HEK293T (cell line): ENCODE data around the gene HAPLN2.
"Not testable (repeated sequence)": the region's sequence is repeated elsewhere in the genome, so short reads cannot be mapped to it uniquely, and the experiment has no call there.

ENCODE experiments used
- CTCF ChIA-PET: fragments of 350-600 bp; formaldehyde crosslinking; extraction: SDS; loops from one replicate; lab custom pipeline; 2021; ENCODE audit warnings: antibody characterized with exemption, inconsistent platforms; lab: Yijun Ruan, JAX
- POLR2A ChIA-PET: fragments of 350-600 bp; formaldehyde crosslinking; extraction: SDS; loops from one replicate; lab custom pipeline; 2020; ENCODE audit warnings: antibody characterized with exemption, inconsistent platforms; lab: Yijun Ruan, JAX
- DNase-seq: peaks from one replicate; pipeline ENCODE4 v3.0.0; 2012; ENCODE audit warnings: mixed read lengths; ENCODE audit errors: extremely low spot score
- ARNT ChIP-seq: fragments of 450-650 bp; IDR thresholded peaks from 2 replicates; pipeline ENCODE4 v1.6.1; 2017; ENCODE audit warnings: mild to moderate bottlenecking
- BHLHE40 ChIP-seq: fragments of 450-650 bp; IDR thresholded peaks from 2 replicates; pipeline ENCODE4 v1.6.1; 2016; ENCODE audit warnings: mild to moderate bottlenecking, moderate library complexity, borderline replicate concordance
- CTBP1 ChIP-seq: fragments of 450-650 bp; IDR thresholded peaks from 2 replicates; pipeline ENCODE4 v1.6.1; 2016; ENCODE audit warnings: borderline replicate concordance
- ELF4 ChIP-seq: fragments of 450-650 bp; IDR thresholded peaks from 2 replicates; pipeline ENCODE4 v1.6.1; 2017; ENCODE audit warnings: antibody characterized with exemption
- FOXA1 ChIP-seq: fragments of 450-650 bp; IDR thresholded peaks from 2 replicates; pipeline ENCODE4 v1.6.1; 2016; ENCODE audit warnings: mild to moderate bottlenecking
- FOXK2 ChIP-seq: fragments of 450-650 bp; IDR thresholded peaks from 2 replicates; pipeline ENCODE4 v1.6.1; 2016; ENCODE audit warnings: mild to moderate bottlenecking
- FOXM1 ChIP-seq: fragments of 450-650 bp; IDR thresholded peaks from 2 replicates; pipeline ENCODE4 v1.6.1; 2017; ENCODE audit warnings: mild to moderate bottlenecking, borderline replicate concordance
- HDGF ChIP-seq: fragments of 450-650 bp; IDR thresholded peaks from 2 replicates; pipeline ENCODE4 v1.6.1; 2017; ENCODE audit warnings: antibody characterized with exemption, borderline replicate concordance
- L3MBTL2 ChIP-seq: fragments of 450-650 bp; conservative IDR thresholded peaks from 2 replicates; pipeline ENCODE4 v1.6.1; 2016; ENCODE audit warnings: mild to moderate bottlenecking
- LEF1 ChIP-seq: fragments of 450-650 bp; IDR thresholded peaks from 2 replicates; pipeline ENCODE4 v1.6.1; 2017; ENCODE audit warnings: mild to moderate bottlenecking, borderline replicate concordance
- NFRKB ChIP-seq: fragments of 450-650 bp; IDR thresholded peaks from 2 replicates; pipeline ENCODE4 v1.6.1; 2016; ENCODE audit warnings: mild to moderate bottlenecking, moderate library complexity
- PKNOX1 ChIP-seq: fragments of 450-650 bp; IDR thresholded peaks from 2 replicates; pipeline ENCODE4 v1.6.1; 2016
- SP1 ChIP-seq: fragments of 450-650 bp; IDR thresholded peaks from 2 replicates; pipeline ENCODE4 v1.6.1; 2017
- SUZ12 ChIP-seq: fragments of 450-650 bp; IDR thresholded peaks from 2 replicates; pipeline ENCODE4 v1.6.1; 2016; ENCODE audit warnings: mild to moderate bottlenecking
- TARDBP ChIP-seq: fragments of 450-650 bp; IDR thresholded peaks from 2 replicates; pipeline ENCODE4 v1.6.1; 2016
- ZNF384 ChIP-seq: fragments of 450-650 bp; IDR thresholded peaks from 2 replicates; pipeline ENCODE4 v1.6.1; 2016

Gene HAPLN2

GRCh38 chr1:156631152-156631551, 11.9 kb downstream of the HAPLN2 start:
- not testable (repeated sequence) for DNase-seq

GRCh38 chr1:156632355-156632754, 13.1 kb downstream of the HAPLN2 start:
- no peak for DNase-seq
- CTCF ChIA-PET = interaction anchor here (0.8 to 2.0 kb wide), 4 partner anchors 8 to 46 kb away, joined by 3 to 11 read pairs (median 3); no protein-coding TSS in a partner anchor
- TF ChIP-seq TARDBP (no peak), ARNT (no peak), SP1 (no peak), BHLHE40 (no peak), FOXA1 (no peak), L3MBTL2 (no peak), HDGF (no peak), PKNOX1 (no peak), FOXM1 (no peak), ZNF384 (no peak), FOXK2 (no peak), LEF1 (no peak), ELF4 (no peak)
- POLR2A ChIA-PET = interaction anchor here (2.0 kb wide), 1 partner anchor 29 kb away, joined by 5 read pairs; no protein-coding TSS in a partner anchor

More at GRCh38 chr1:156631152-156631551, 11.9 kb downstream of the HAPLN2 start:
- peak; percentile 65 for TF ChIP-seq ZNF384
- ChIA-PET POLR2A (interaction anchor here (2.0 kb wide), 1 partner anchor 30 kb away, joined by 5 read pairs; no protein-coding TSS in a partner anchor), CTCF (interaction anchor here (1.1 to 2.2 kb wide), 5 partner anchors 11 to 75 kb away, joined by 3 to 12 read pairs (median 8); partner anchors contain the start of genes BCAN, CRABP2 and HAPLN2)

GRCh38 chr1:156638189-156638985, 19.2 kb downstream of the HAPLN2 start:
- ChIA-PET CTCF (interaction anchor here (1.2 kb wide), 1 partner anchor 88 kb away, joined by 4 read pairs; no protein-coding TSS in a partner anchor), POLR2A (no interaction called here)
- no peak for TF ChIP-seq ARNT
- no peak for TF ChIP-seq CTBP1
- TF ChIP-seq SUZ12 = no peak
- no peak for TF ChIP-seq TARDBP
- no peak for TF ChIP-seq LEF1
- TF ChIP-seq FOXA1 = no peak
- TF ChIP-seq BHLHE40 = no peak
- TF ChIP-seq SP1 = no peak
- TF ChIP-seq L3MBTL2 = no peak
- no peak for DNase-seq

GRCh38 chr1:156639601-156640101, 20.4 kb downstream of the HAPLN2 start:
- DNase-seq = no peak
- ChIA-PET POLR2A (no interaction called here), CTCF (no interaction called here)
- no peak for TF ChIP-seq ARNT
- TF ChIP-seq NFRKB = no peak
- no peak for TF ChIP-seq FOXM1
- no peak for TF ChIP-seq SUZ12
- TF ChIP-seq ZNF384 = no peak
- no peak for TF ChIP-seq ELF4
- no peak for TF ChIP-seq BHLHE40
- no peak for TF ChIP-seq FOXK2
- no peak for TF ChIP-seq L3MBTL2

- POLR2A ChIA-PET = interaction anchor here (0.9 to 1.2 kb wide), 2 partner anchors 17 to 45 kb away, joined by 3 to 7 read pairs; no protein-coding TSS in a partner anchor
- TF ChIP-seq ZNF384 (no peak), SUZ12 (no peak), CTBP1 (no peak), L3MBTL2 (no peak)
- DNase-seq = no peak
- CTCF ChIA-PET = interaction anchor here (0.7 to 6.2 kb wide), 6 partner anchors 10 to 49 kb away, joined by 3 to 47 read pairs (median 4); no protein-coding TSS in a partner anchor
Observed at GRCh38 chr1:156640842-156641706, 21.9 kb downstream of the HAPLN2 start.

- ChIA-PET CTCF (interaction anchor here (0.7 to 6.2 kb wide), 6 partner anchors 11 to 48 kb away, joined by 3 to 47 read pairs (median 4); no protein-coding TSS in a partner anchor), POLR2A (interaction anchor here (0.9 to 1.2 kb wide), 2 partner anchors 18 to 46 kb away, joined by 3 to 7 read pairs; no protein-coding TSS in a partner anchor)
- no peak for TF ChIP-seq ZNF384
- DNase-seq = peak; percentile 80
Observed at GRCh38 chr1:156641761-156642264, 22.6 kb downstream of the HAPLN2 start, which contains the start of gene BCAN. Gene BCAN (plus strand): TSS chr1:156642117. CDS start chr1:156646055, 3,938 bp downstream.
